ENCODE measurements around the gene SIGLEC10.

The SIGLEC10 gene

GRCh38 chr19:51365965-51366388 lies 51.5 kb downstream of the SIGLEC10 start, which contains the start of gene ETFB:
Gene ETFB (minus strand): TSS chr19:51366388. CDS start chr19:51366326, 62 bp downstream.
- DNase-seq = no peak

GRCh38 chr19:51365211-51365964 lies 52.1 kb downstream of the SIGLEC10 start:
- peak in 1 of 5 donors; percentile 20 for DNase-seq

- no peak for DNase-seq
These were observed 53.0 kb downstream of the SIGLEC10 start for GRCh38 chr19:51364200-51365106.

- no peak for DNase-seq
These were observed 56.2 kb downstream of the SIGLEC10 start for GRCh38 chr19:51361239-51361638.

Measured in T-helper 1 cell (primary cell).